ENCODE data around the gene ADAMTS15.

DNA sequence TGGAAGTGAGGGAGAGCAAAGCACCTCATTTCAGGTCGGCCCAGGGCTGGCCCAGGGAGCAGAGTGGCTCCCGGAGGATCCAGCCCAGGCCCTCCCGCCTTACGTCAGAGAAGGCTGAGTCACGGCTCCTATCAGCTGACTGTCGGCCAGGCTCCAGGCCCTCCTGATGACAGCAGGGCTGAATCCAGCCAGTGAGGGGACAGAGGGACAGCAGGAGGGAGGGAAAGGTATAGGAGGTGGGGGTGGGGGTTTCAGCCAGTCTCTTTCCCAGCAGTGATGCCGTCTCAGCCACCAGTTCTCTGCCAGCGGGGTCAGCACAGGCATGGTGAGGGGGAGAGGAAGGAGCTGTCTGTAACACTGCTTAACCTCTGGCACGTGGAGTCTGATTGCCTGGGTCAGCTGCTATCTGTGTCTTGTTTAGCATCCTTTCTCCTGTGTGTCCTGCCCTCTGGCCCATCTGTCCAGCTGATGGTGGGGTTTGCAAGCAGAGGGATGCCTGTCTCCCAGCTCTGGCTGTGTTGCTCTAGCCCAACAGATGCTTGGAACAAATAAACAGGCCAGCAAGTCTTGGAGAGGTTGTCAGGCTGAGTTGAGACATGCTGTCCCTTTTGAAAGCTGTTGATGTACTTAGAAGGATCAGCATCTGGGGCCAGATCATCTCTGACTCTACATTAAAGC, 74.0 kb downstream of the ADAMTS15 start:
- TF ChIP-seq, protein P1, sequence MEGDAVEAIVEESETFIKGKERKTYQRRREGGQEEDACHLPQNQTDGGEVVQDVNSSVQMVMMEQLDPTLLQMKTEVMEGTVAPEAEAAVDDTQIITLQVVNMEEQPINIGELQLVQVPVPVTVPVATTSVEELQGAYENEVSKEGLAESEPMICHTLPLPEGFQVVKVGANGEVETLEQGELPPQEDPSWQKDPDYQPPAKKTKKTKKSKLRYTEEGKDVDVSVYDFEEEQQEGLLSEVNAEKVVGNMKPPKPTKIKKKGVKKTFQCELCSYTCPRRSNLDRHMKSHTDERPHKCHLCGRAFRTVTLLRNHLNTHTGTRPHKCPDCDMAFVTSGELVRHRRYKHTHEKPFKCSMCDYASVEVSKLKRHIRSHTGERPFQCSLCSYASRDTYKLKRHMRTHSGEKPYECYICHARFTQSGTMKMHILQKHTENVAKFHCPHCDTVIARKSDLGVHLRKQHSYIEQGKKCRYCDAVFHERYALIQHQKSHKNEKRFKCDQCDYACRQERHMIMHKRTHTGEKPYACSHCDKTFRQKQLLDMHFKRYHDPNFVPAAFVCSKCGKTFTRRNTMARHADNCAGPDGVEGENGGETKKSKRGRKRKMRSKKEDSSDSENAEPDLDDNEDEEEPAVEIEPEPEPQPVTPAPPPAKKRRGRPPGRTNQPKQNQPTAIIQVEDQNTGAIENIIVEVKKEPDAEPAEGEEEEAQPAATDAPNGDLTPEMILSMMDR (conservative IDR thresholded peaks at IDR 0.05 in 1 of 2, IDR thresholded peaks at IDR 0.05 in 1 of 2; ENCODE audit: low read depth in 1 of 2, low read length in 2 of 2): no peak
- no peak for TF ChIP-seq EZH2 (IDR thresholded peaks at IDR 0.05; ENCODE audit: low read length, missing control alignments)
